Stomach (tissue), 4 donors: Measurements from ENCODE around the gene SCN9A.

Source experiments
- CTCF ChIP-seq, 7 experiments: fragments of 450-650 bp in 4 of 7; fragments of 200-600 bp in 3 of 7; sonication (generic) in 3 of 7; IDR thresholded peaks; one replicate each; pipeline ENCODE4 v1.5.1; 2016 to 2019; ENCODE audit warnings: antibody characterized with exemption in 7 of 7, control low read depth in 2 of 7, mild to moderate bottlenecking in 1 of 7
- POLR2AphosphoS5 ChIP-seq, 3 donors: sonication (generic); formaldehyde crosslinking; IDR thresholded peaks; one replicate each; pipeline ENCODE4 v1.6.1; 2016; ENCODE audit warnings: antibody characterized with exemption in 3 of 3

- TF ChIP-seq CTCF (IDR thresholded peaks at IDR 0.05), result no peak
- no peak for TF ChIP-seq POLR2AphosphoS5 (IDR thresholded peaks at IDR 0.05)
These were observed 44.3 kb downstream of the SCN9A start for GRCh38 chr2:166331468-166331867.
